Measurements from ENCODE around the gene SPAG9. TPM values are rescaled to one million over a fixed set of nuclear protein-coding genes. Genes with fewer than 3 reads are reported as not detected.
A peak's percentile ranks its signal among the peaks of the same experiment; 100 is the strongest.

SPAG9 gene
- total RNA-seq, 1 donor from 2014 or later, result 44.1 TPM

GRCh38 chr17:50977487-50978159 lies 143.0 kb downstream of the SPAG9 start:
- peak overlapping the region; percentile 93 for H3K27ac Mint-ChIP-seq
- H3K4me1 Mint-ChIP-seq (ENCODE audit: low read depth), result peaks cover 21% of the 10 kb centered on the region
- DNase-seq (ENCODE audit: low spot score), result no peak
- intact Hi-C loops (cut with micrococcal nuclease), result no loop called here
- H3K4me3 Mint-ChIP-seq, result no peak overlapping the region
- no peaks in the 10 kb centered on the region for H3K9me3 Mint-ChIP-seq
- no peaks in the 10 kb centered on the region for H3K27me3 Mint-ChIP-seq (ENCODE audit: insufficient read depth)
- peaks cover 49% of the 10 kb centered on the region for H3K36me3 Mint-ChIP-seq (ENCODE audit: low read depth)

GRCh38 chr17:50976951-50977472 lies 143.7 kb downstream of the SPAG9 start:
- peak overlapping the region; percentile 93 for H3K27ac Mint-ChIP-seq
- no peak for DNase-seq (ENCODE audit: low spot score)
- intact Hi-C loops (cut with micrococcal nuclease), result no loop called here
- no peaks in the 10 kb centered on the region for H3K9me3 Mint-ChIP-seq
- H3K4me1 Mint-ChIP-seq (ENCODE audit: low read depth), result peaks cover 21% of the 10 kb centered on the region
- peaks cover 50% of the 10 kb centered on the region for H3K36me3 Mint-ChIP-seq (ENCODE audit: low read depth)
- peak overlapping the region; percentile 70 for H3K4me3 Mint-ChIP-seq
- no peaks in the 10 kb centered on the region for H3K27me3 Mint-ChIP-seq (ENCODE audit: insufficient read depth)

GRCh38 chr17:50973557-50974494 lies 146.8 kb downstream of the SPAG9 start:
- H3K27ac Mint-ChIP-seq, result no peak overlapping the region
- intact Hi-C loops (cut with micrococcal nuclease), result no loop called here
- peaks cover 21% of the 10 kb centered on the region for H3K4me1 Mint-ChIP-seq (ENCODE audit: low read depth)
- H3K27me3 Mint-ChIP-seq (ENCODE audit: insufficient read depth), result no peaks in the 10 kb centered on the region
- DNase-seq (ENCODE audit: low spot score), result no peak
- no peak overlapping the region for H3K4me3 Mint-ChIP-seq
- no peaks in the 10 kb centered on the region for H3K9me3 Mint-ChIP-seq
- peaks cover 52% of the 10 kb centered on the region for H3K36me3 Mint-ChIP-seq (ENCODE audit: low read depth)

GRCh38 chr17:50972577-50972976 lies 148.1 kb downstream of the SPAG9 start:
- H3K36me3 Mint-ChIP-seq (ENCODE audit: low read depth), result peaks cover 48% of the 10 kb centered on the region
- peaks cover 20% of the 10 kb centered on the region for H3K4me1 Mint-ChIP-seq (ENCODE audit: low read depth)

GRCh38 chr17:50967795-50968194 lies 152.9 kb downstream of the SPAG9 start:
- Mint-ChIP-seq H3K4me3 (no peak overlapping the region), H3K9me3 (no peaks in the 10 kb centered on the region), H3K4me1 (ENCODE audit: low read depth) (peaks cover 15% of the 10 kb centered on the region), H3K36me3 (ENCODE audit: low read depth) (peaks cover 34% of the 10 kb centered on the region), H3K27ac (no peak overlapping the region), H3K27me3 (ENCODE audit: insufficient read depth) (no peaks in the 10 kb centered on the region)
- DNase-seq (ENCODE audit: low spot score), result no peak
- intact Hi-C loops (cut with micrococcal nuclease), result no loop called here

More at GRCh38 chr17:50972577-50972976, 148.1 kb downstream of the SPAG9 start:
- no peak overlapping the region for H3K27ac Mint-ChIP-seq
- no peak overlapping the region for H3K4me3 Mint-ChIP-seq
- no peaks in the 10 kb centered on the region for H3K9me3 Mint-ChIP-seq
- no peaks in the 10 kb centered on the region for H3K27me3 Mint-ChIP-seq (ENCODE audit: insufficient read depth)
- intact Hi-C loops (cut with micrococcal nuclease), result no loop called here
- DNase-seq (ENCODE audit: low spot score), result no peak

GRCh38 chr17:50966163-50966666 lies 154.5 kb downstream of the SPAG9 start:
- H3K4me1 Mint-ChIP-seq (ENCODE audit: low read depth), result peaks cover 15% of the 10 kb centered on the region
- no peak overlapping the region for H3K4me3 Mint-ChIP-seq
- H3K27ac Mint-ChIP-seq, result no peak overlapping the region
- H3K9me3 Mint-ChIP-seq, result no peaks in the 10 kb centered on the region
- peaks cover 32% of the 10 kb centered on the region for H3K36me3 Mint-ChIP-seq (ENCODE audit: low read depth)
- DNase-seq (ENCODE audit: low spot score), result no peak
- H3K27me3 Mint-ChIP-seq (ENCODE audit: insufficient read depth), result no peaks in the 10 kb centered on the region
- intact Hi-C loops (cut with micrococcal nuclease), result no loop called here

GRCh38 chr17:50963139-50963538 lies 157.5 kb downstream of the SPAG9 start:
- no peaks in the 10 kb centered on the region for H3K9me3 Mint-ChIP-seq
- no peak for DNase-seq (ENCODE audit: low spot score)
- intact Hi-C loops (cut with micrococcal nuclease), result no loop called here

GRCh38 chr17:50961282-50962220 lies 159.1 kb downstream of the SPAG9 start:
- peaks cover 20% of the 10 kb centered on the region for H3K36me3 Mint-ChIP-seq (ENCODE audit: low read depth)

More at GRCh38 chr17:50963139-50963538, 157.5 kb downstream of the SPAG9 start:
- H3K4me3 Mint-ChIP-seq, result no peak overlapping the region
- peaks cover 14% of the 10 kb centered on the region for H3K4me1 Mint-ChIP-seq (ENCODE audit: low read depth)
- no peaks in the 10 kb centered on the region for H3K27me3 Mint-ChIP-seq (ENCODE audit: insufficient read depth)
- H3K36me3 Mint-ChIP-seq (ENCODE audit: low read depth), result peaks cover 23% of the 10 kb centered on the region
- no peak overlapping the region for H3K27ac Mint-ChIP-seq

GRCh38 chr17:50959341-50959740 lies 161.3 kb downstream of the SPAG9 start:
- Mint-ChIP-seq H3K4me1 (ENCODE audit: low read depth) (peaks cover 5% of the 10 kb centered on the region), H3K27ac (no peak overlapping the region), H3K27me3 (ENCODE audit: insufficient read depth) (no peaks in the 10 kb centered on the region), H3K4me3 (no peak overlapping the region), H3K36me3 (ENCODE audit: low read depth) (peaks cover 11% of the 10 kb centered on the region), H3K9me3 (no peaks in the 10 kb centered on the region)
- no peak for DNase-seq (ENCODE audit: low spot score)
- intact Hi-C loops (cut with micrococcal nuclease), result no loop called here

More at GRCh38 chr17:50961282-50962220, 159.1 kb downstream of the SPAG9 start:
- Mint-ChIP-seq H3K27ac (no peak overlapping the region), H3K4me1 (ENCODE audit: low read depth) (peaks cover 13% of the 10 kb centered on the region), H3K9me3 (no peaks in the 10 kb centered on the region), H3K27me3 (ENCODE audit: insufficient read depth) (no peaks in the 10 kb centered on the region), H3K4me3 (no peak overlapping the region)
- intact Hi-C loops (cut with micrococcal nuclease), result no loop called here
- DNase-seq (ENCODE audit: low spot score), result no peak

- Mint-ChIP-seq H3K27me3 (ENCODE audit: insufficient read depth) (no peaks in the 10 kb centered on the region), H3K4me3 (no peak overlapping the region), H3K27ac (no peak overlapping the region), H3K9me3 (no peaks in the 10 kb centered on the region), H3K36me3 (ENCODE audit: low read depth) (peaks cover 5% of the 10 kb centered on the region), H3K4me1 (ENCODE audit: low read depth) (peaks cover 5% of the 10 kb centered on the region)
- no peak for DNase-seq (ENCODE audit: low spot score)
- intact Hi-C loops (cut with micrococcal nuclease), result loop anchor here (2.0 kb wide), 1 partner anchor 411 kb away; the partner anchor contains the start of gene SPATA20
These were observed 162.8 kb downstream of the SPAG9 start for GRCh38 chr17:50957600-50958575.
